Measurements from ENCODE around the gene POU3F3.

POU3F3 gene

GRCh38 chr2:104853534-104854497, at the start of gene POU3F3:
Gene POU3F3 (plus strand): TSS chr2:104854115. CDS start chr2:104855511, 1,396 bp downstream.
- TF ChIP-seq, protein P1, sequence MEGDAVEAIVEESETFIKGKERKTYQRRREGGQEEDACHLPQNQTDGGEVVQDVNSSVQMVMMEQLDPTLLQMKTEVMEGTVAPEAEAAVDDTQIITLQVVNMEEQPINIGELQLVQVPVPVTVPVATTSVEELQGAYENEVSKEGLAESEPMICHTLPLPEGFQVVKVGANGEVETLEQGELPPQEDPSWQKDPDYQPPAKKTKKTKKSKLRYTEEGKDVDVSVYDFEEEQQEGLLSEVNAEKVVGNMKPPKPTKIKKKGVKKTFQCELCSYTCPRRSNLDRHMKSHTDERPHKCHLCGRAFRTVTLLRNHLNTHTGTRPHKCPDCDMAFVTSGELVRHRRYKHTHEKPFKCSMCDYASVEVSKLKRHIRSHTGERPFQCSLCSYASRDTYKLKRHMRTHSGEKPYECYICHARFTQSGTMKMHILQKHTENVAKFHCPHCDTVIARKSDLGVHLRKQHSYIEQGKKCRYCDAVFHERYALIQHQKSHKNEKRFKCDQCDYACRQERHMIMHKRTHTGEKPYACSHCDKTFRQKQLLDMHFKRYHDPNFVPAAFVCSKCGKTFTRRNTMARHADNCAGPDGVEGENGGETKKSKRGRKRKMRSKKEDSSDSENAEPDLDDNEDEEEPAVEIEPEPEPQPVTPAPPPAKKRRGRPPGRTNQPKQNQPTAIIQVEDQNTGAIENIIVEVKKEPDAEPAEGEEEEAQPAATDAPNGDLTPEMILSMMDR (IDR thresholded peaks at IDR 0.05): no peak
- no peak for TF ChIP-seq ZFX (IDR thresholded peaks at IDR 0.05; ENCODE audit: borderline replicate concordance)
- H3K27ac ChIP-seq: peak within 1 kb of the TSS; percentile 69

DNA sequence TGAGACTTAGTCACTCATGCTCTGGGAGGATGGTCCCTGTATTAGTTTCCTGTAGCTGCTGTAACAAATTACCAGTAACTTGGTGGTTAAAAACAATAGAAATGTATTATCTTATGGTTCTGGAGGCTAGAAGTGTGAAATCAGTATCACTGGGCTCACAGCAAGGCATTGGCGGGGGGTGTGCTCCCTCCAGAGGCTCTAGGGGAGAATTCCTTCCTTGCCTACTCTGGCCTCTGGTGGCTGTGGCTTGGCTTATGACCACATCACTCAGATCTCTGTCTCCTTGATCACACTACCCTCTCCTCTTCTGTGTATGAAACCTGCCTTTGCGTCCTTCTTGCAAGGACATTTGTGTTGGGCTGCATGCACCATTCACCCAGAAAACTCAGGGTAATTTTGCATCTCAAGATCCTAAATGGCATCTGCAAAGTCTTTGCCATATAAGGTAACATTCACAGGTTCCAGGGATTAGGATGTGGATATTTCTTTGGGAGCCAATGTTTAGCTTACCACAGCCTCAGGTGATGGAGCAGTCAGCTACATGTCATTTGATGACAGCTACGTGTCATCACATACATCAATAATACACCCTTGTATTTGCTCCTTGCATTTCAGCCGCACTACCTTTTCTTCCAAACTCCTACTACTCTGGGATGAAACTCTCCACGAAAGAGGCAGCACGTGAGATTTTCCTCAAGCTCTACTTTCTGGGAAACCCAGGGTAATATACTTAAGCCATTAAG, 49.6 kb upstream of the POU3F3 start:
- TF ChIP-seq, protein P1 (IDR thresholded peaks at IDR 0.05): no peak
- no peak overlapping the region for H3K27ac ChIP-seq

- TF ChIP-seq ZFX (IDR thresholded peaks at IDR 0.05; ENCODE audit: borderline replicate concordance): no peak
- TF ChIP-seq, protein P1 (IDR thresholded peaks at IDR 0.05): no peak
Observed at GRCh38 chr2:104812286-104812685, 41.6 kb upstream of the POU3F3 start.

DNA sequence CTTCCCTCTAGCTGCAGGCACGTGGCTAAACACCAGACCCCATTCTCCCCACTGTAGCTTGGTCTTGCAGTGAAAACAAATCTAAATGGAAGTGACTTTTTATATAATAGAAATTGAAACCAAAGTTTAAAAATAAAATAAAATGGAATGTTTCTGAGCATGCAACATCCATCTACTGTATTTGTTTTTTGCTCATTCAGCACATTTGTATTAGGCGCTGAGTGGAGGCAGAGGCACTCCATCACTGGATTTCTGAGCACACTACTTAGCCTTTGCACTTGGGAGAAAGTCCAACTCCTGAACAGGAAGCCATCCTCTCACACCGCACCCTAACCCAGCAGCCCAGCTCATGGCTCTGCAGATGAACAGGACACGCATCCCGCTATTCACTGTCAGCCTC, 37.8 kb upstream of the POU3F3 start:
- no peak overlapping the region for H3K27ac ChIP-seq
- TF ChIP-seq ZFX (IDR thresholded peaks at IDR 0.05; ENCODE audit: borderline replicate concordance): no peak
- TF ChIP-seq, protein P1 (IDR thresholded peaks at IDR 0.05): no peak

More at GRCh38 chr2:104812286-104812685, 41.6 kb upstream of the POU3F3 start:
- H3K27ac ChIP-seq: no peak overlapping the region

GRCh38 chr2:104818264-104818663, 35.7 kb upstream of the POU3F3 start:
- H3K27ac ChIP-seq: no peak overlapping the region
- TF ChIP-seq, protein P1 (IDR thresholded peaks at IDR 0.05): no peak
- TF ChIP-seq ZFX (IDR thresholded peaks at IDR 0.05; ENCODE audit: borderline replicate concordance): no peak

- H3K27ac ChIP-seq: no peak overlapping the region
- TF ChIP-seq, protein P1 (IDR thresholded peaks at IDR 0.05): no peak
- TF ChIP-seq ZFX (IDR thresholded peaks at IDR 0.05; ENCODE audit: borderline replicate concordance): no peak
Observed at GRCh38 chr2:104820126-104820525, 33.8 kb upstream of the POU3F3 start.
